Naive thymus-derived CD4-positive, alpha-beta T cell (primary cell): Measurements from ENCODE around the gene CHD2. TPM values are rescaled to one million over a fixed set of nuclear protein-coding genes. Genes with fewer than 3 reads are reported as not detected.

Source experiments
- ATAC-seq: fragments of 150-1000 bp; cut with Tn5 transposase; 2 replicates; pipeline ENCODE4 v1.10.0; 2021; ENCODE audit warnings: mild to moderate bottlenecking, moderate library complexity
- CTCF ChIA-PET: fragments of 350-600 bp; sonication (Branson Sonifier 250); formaldehyde crosslinking; loops from one replicate; lab custom pipeline; 2021; ENCODE audit warnings: antibody characterized with exemption; lab: Charles Lee
- POLR2A ChIA-PET: fragments of 350-600 bp; sonication (Branson Sonifier 250); formaldehyde crosslinking; loops from one replicate; lab custom pipeline; 2021; ENCODE audit warnings: antibody characterized with exemption, inconsistent platforms; lab: Charles Lee
- DNase-seq, 9 donors: peaks; one replicate each; pipeline versions ENCODE4 v3.0.0 to v3.0.0-alpha.2; 2020 to 2022; ENCODE audit warnings: mixed read lengths in 1 of 9
- H3K27ac ChIP-seq: one replicate; pipeline ENCODE4 v1.7.0; 2013; ENCODE audit warnings: mild to moderate bottlenecking, low read depth, low read length, moderate library complexity
- H3K27me3 ChIP-seq, 2 donors: one replicate each; pipeline ENCODE4 v1.7.0; 2013; ENCODE audit warnings: low read length in 2 of 2, mild to moderate bottlenecking in 2 of 2, moderate library complexity in 2 of 2; ENCODE audit not compliant: control insufficient read depth in 2 of 2, insufficient read depth in 2 of 2
- H3K36me3 ChIP-seq, 3 experiments: 1 replicate in 2 of 3; 2 replicates in 1 of 3; pipeline ENCODE4 v1.7.0; 2013; ENCODE audit warnings: low read length in 3 of 3, mild to moderate bottlenecking in 3 of 3, moderate library complexity in 1 of 3; ENCODE audit not compliant: insufficient read depth in 3 of 3, control insufficient read depth in 2 of 3
- H3K4me1 ChIP-seq, 2 donors: one replicate each; pipeline ENCODE4 v1.7.0; 2013; ENCODE audit warnings: low read length in 2 of 2, mild to moderate bottlenecking in 2 of 2, moderate library complexity in 1 of 2; ENCODE audit not compliant: control insufficient read depth in 2 of 2, insufficient read depth in 2 of 2
- H3K4me3 ChIP-seq: 2 replicates; pipeline ENCODE4 v1.7.0; 2013; ENCODE audit warnings: mild to moderate bottlenecking, low read length
- H3K9me3 ChIP-seq, 3 experiments: 1 replicate in 2 of 3; 2 replicates in 1 of 3; pipeline ENCODE4 v1.7.0; 2013; ENCODE audit warnings: low read length in 3 of 3; ENCODE audit not compliant: control insufficient read depth in 2 of 3
- H3K27ac Mint-ChIP-seq, 9 donors: one replicate each; pipeline ENCODE4 v1.8.0; 2020 to 2022; ENCODE audit warnings: mixed read lengths in 9 of 9, mild to moderate bottlenecking in 8 of 9, moderate library complexity in 5 of 9, inconsistent platforms in 2 of 9
- H3K27me3 Mint-ChIP-seq, 5 donors: one replicate each; pipeline ENCODE4 v1.8.0; 2021 to 2022; ENCODE audit warnings: mixed read lengths in 5 of 5, mild to moderate bottlenecking in 1 of 5
- H3K36me3 Mint-ChIP-seq, 5 donors: one replicate each; pipeline ENCODE4 v1.8.0; 2020 to 2022; ENCODE audit warnings: mixed read lengths in 5 of 5, mild to moderate bottlenecking in 3 of 5, inconsistent platforms in 1 of 5
- H3K4me1 Mint-ChIP-seq, 7 donors: one replicate each; pipeline ENCODE4 v1.8.0; 2020 to 2022; ENCODE audit warnings: mixed read lengths in 7 of 7, mild to moderate bottlenecking in 3 of 7, inconsistent platforms in 1 of 7
- H3K4me3 Mint-ChIP-seq, 10 donors: one replicate each; pipeline ENCODE4 v1.8.0; 2020 to 2022; ENCODE audit warnings: mild to moderate bottlenecking in 10 of 10, mixed read lengths in 10 of 10, moderate library complexity in 6 of 10, inconsistent platforms in 2 of 10
- H3K9me3 Mint-ChIP-seq, 11 donors: one replicate each; pipeline ENCODE4 v1.8.0; 2020 to 2022; ENCODE audit warnings: mixed read lengths in 11 of 11, mild to moderate bottlenecking in 4 of 11, inconsistent platforms in 1 of 11, moderate library complexity in 1 of 11
- intact Hi-C, 2 donors: fragments of 100-400 bp; cut with micrococcal nuclease; formaldehyde crosslinking; loops; one replicate each; pipeline ENCODE4 v1.15.1; 2023
- polyA plus RNA-seq, 2 donors: library from polyadenylated mRNA; unstranded; fragments of 300-500 nt; fragmentation: Illumina TruSeq; gene quantifications; one replicate each; pipeline ENCODE4 v1.2.3, GENCODE V29; 2021
- total RNA-seq, 6 experiments: library from RNA in 5 of 6; stranded (reverse) in 5 of 6; gene quantifications; 1 replicate in 5 of 6; 2 replicates in 1 of 6; pipeline ENCODE4 v1.2.3 and lab custom pipeline; 2021 to 2026

The CHD2 gene
- total and polyA plus RNA-seq, 7 experiments from 2014 or later, result 70.0 to 492 (median 371) TPM

GRCh38 chr15:92930054-92930621, 30.0 kb downstream of the CHD2 start:
- no peak overlapping the region for H3K27ac ChIP-seq
- H3K9me3 Mint-ChIP-seq, result no peaks in the 10 kb centered on the region
- H3K36me3 Mint-ChIP-seq, result peaks cover 14 to 70% (median 61%) of the 10 kb centered on the region in 5 donors
- CTCF ChIA-PET, result interaction anchor here (1.2 kb wide), 1 partner anchor 133 kb away, joined by 4 read pairs; no protein-coding TSS in a partner anchor
- POLR2A ChIA-PET, result interaction anchor here (1.1 kb wide), 1 partner anchor 10 kb away, joined by 3 read pairs; no protein-coding TSS in a partner anchor
- H3K27me3 Mint-ChIP-seq, result no peaks in the 10 kb centered on the region
- no peaks in the 10 kb centered on the region for H3K27me3 ChIP-seq
- intact Hi-C loops, result loop anchor here in 1 of 2 donors (1.0 kb wide), 1 partner anchor 8 kb away; no protein-coding TSS in a partner anchor
- H3K4me1 Mint-ChIP-seq, result peaks cover 17 to 77% (median 67%) of the 10 kb centered on the region in 7 donors
- H3K4me3 ChIP-seq, result no peak overlapping the region
- H3K36me3 ChIP-seq, result peaks cover 52 to 88% (median 64%) of the 10 kb centered on the region in 3 experiments
- ATAC-seq, result no peak
- H3K4me3 Mint-ChIP-seq, result no peak overlapping the region
- DNase-seq, result no peak
- H3K27ac Mint-ChIP-seq, result peak overlapping the region in 8 of 9 donors; percentile 32 to 72 (median 48)
- peaks cover 9 to 10% of the 10 kb centered on the region in 2 donors for H3K4me1 ChIP-seq
- H3K9me3 ChIP-seq, result no peaks in the 10 kb centered on the region

GRCh38 chr15:92930776-92931175, 30.7 kb downstream of the CHD2 start:
- peaks cover 58 to 88% (median 69%) of the 10 kb centered on the region in 3 experiments for H3K36me3 ChIP-seq
- H3K4me1 ChIP-seq, result peaks cover 10 to 15% of the 10 kb centered on the region in 2 donors
- no peaks in the 10 kb centered on the region for H3K9me3 Mint-ChIP-seq
- peaks cover 19 to 77% (median 67%) of the 10 kb centered on the region in 7 donors for H3K4me1 Mint-ChIP-seq
- no peak for DNase-seq
- H3K27ac ChIP-seq, result no peak overlapping the region
- H3K4me3 ChIP-seq, result no peak overlapping the region
- no peaks in the 10 kb centered on the region for H3K27me3 Mint-ChIP-seq
- ChIA-PET POLR2A (interaction anchor here (0.7 to 1.1 kb wide), 2 partner anchors 10 to 335 kb away, joined by 3 read pairs; no protein-coding TSS in a partner anchor), CTCF (interaction anchor here (1.2 kb wide), 1 partner anchor 134 kb away, joined by 4 read pairs; no protein-coding TSS in a partner anchor)
- H3K36me3 Mint-ChIP-seq, result peaks cover 18 to 71% (median 61%) of the 10 kb centered on the region in 5 donors
- H3K27ac Mint-ChIP-seq, result peak overlapping the region in 8 of 9 donors; percentile 32 to 71 (median 52)
- intact Hi-C loops, result loop anchor here in 1 of 2 donors (1.0 kb wide), 1 partner anchor 8 kb away; no protein-coding TSS in a partner anchor
- no peaks in the 10 kb centered on the region for H3K9me3 ChIP-seq
- no peaks in the 10 kb centered on the region for H3K27me3 ChIP-seq
- H3K4me3 Mint-ChIP-seq, result no peak overlapping the region
- no peak for ATAC-seq

- CTCF ChIA-PET, result interaction anchor here (0.6 to 0.8 kb wide), 2 partner anchors 15 to 135 kb away, joined by 3 read pairs; no protein-coding TSS in a partner anchor
Observed at GRCh38 chr15:92932946-92933649, 33.0 kb downstream of the CHD2 start.

GRCh38 chr15:92933831-92934230, 33.7 kb downstream of the CHD2 start:
- no peak overlapping the region for H3K4me3 ChIP-seq
- no peaks in the 10 kb centered on the region for H3K9me3 ChIP-seq
- DNase-seq (no peak), ATAC-seq (no peak)
- no peak overlapping the region for H3K27ac ChIP-seq
- peaks cover 0 to 26% of the 10 kb centered on the region in 2 donors for H3K4me1 ChIP-seq
- H3K4me1 Mint-ChIP-seq, result peaks cover 18 to 71% (median 60%) of the 10 kb centered on the region in 7 donors
- no peaks in the 10 kb centered on the region for H3K27me3 Mint-ChIP-seq
- intact Hi-C loops, result loop anchor here in 1 of 2 donors (2.0 kb wide), 1 partner anchor 13 kb away; no protein-coding TSS in a partner anchor
- no peaks in the 10 kb centered on the region for H3K9me3 Mint-ChIP-seq
- peak overlapping the region; percentile 6 to 86 (median 62) for H3K27ac Mint-ChIP-seq
- CTCF ChIA-PET, result interaction anchor here (0.6 to 1.5 kb wide), 3 partner anchors 8 to 137 kb away, joined by 3 read pairs; no protein-coding TSS in a partner anchor
- POLR2A ChIA-PET, result interaction anchor here (1.2 to 1.4 kb wide), 2 partner anchors 95 to 125 kb away, joined by 3 to 6 read pairs; no protein-coding TSS in a partner anchor
- H3K27me3 ChIP-seq, result no peaks in the 10 kb centered on the region
- peaks cover 17 to 68% (median 48%) of the 10 kb centered on the region in 5 donors for H3K36me3 Mint-ChIP-seq
- H3K4me3 Mint-ChIP-seq, result peak overlapping the region in 1 of 10 donors; percentile 53
- H3K36me3 ChIP-seq, result peaks cover 52 to 88% (median 54%) of the 10 kb centered on the region in 3 experiments

More at GRCh38 chr15:92932946-92933649, 33.0 kb downstream of the CHD2 start:
- POLR2A ChIA-PET, result interaction anchor here (0.6 to 1.4 kb wide), 3 partner anchors 13 to 125 kb away, joined by 3 to 6 read pairs (median 3); no protein-coding TSS in a partner anchor
- H3K36me3 Mint-ChIP-seq, result peaks cover 17 to 71% (median 50%) of the 10 kb centered on the region in 5 donors
- no peaks in the 10 kb centered on the region for H3K27me3 Mint-ChIP-seq
- H3K4me3 Mint-ChIP-seq, result peak overlapping the region in 2 of 10 donors; percentile 13 to 53
- no peaks in the 10 kb centered on the region for H3K9me3 ChIP-seq
- intact Hi-C loops, result no loop called here
- peak overlapping the region in 7 of 9 donors; percentile 6 to 86 (median 59) for H3K27ac Mint-ChIP-seq
- no peaks in the 10 kb centered on the region for H3K9me3 Mint-ChIP-seq
- peaks cover 49 to 88% (median 56%) of the 10 kb centered on the region in 3 experiments for H3K36me3 ChIP-seq
- DNase-seq (no peak), ATAC-seq (no peak)
- peaks cover 0 to 26% of the 10 kb centered on the region in 2 donors for H3K4me1 ChIP-seq
- no peaks in the 10 kb centered on the region for H3K27me3 ChIP-seq
- H3K4me1 Mint-ChIP-seq, result peaks cover 16 to 77% (median 67%) of the 10 kb centered on the region in 7 donors
- no peak overlapping the region for H3K4me3 ChIP-seq
- H3K27ac ChIP-seq, result no peak overlapping the region

GRCh38 chr15:92934716-92935115, 34.6 kb downstream of the CHD2 start:
- peaks cover 56 to 91% (median 57%) of the 10 kb centered on the region in 3 experiments for H3K36me3 ChIP-seq
- Mint-ChIP-seq H3K4me1 (peaks cover 18 to 69% (median 62%) of the 10 kb centered on the region in 7 donors), H3K27me3 (no peaks in the 10 kb centered on the region), H3K36me3 (peaks cover 22 to 73% (median 54%) of the 10 kb centered on the region in 5 donors), H3K27ac (peak overlapping the region in 5 of 9 donors; percentile 58 to 90 (median 67)), H3K4me3 (no peak overlapping the region), H3K9me3 (no peaks in the 10 kb centered on the region)
- H3K27ac ChIP-seq, result no peak overlapping the region
- DNase-seq (no peak), ATAC-seq (no peak)
- CTCF ChIA-PET, result interaction anchor here (0.9 to 1.5 kb wide), 3 partner anchors 9 to 137 kb away, joined by 3 read pairs; no protein-coding TSS in a partner anchor
- POLR2A ChIA-PET, result no interaction called here
- H3K4me3 ChIP-seq, result no peak overlapping the region
- intact Hi-C loops, result loop anchor here (1.0 to 5.0 kb wide), 4 partner anchors 8 to 78 kb away; no protein-coding TSS in a partner anchor
- H3K9me3 ChIP-seq, result no peaks in the 10 kb centered on the region
- H3K27me3 ChIP-seq, result no peaks in the 10 kb centered on the region
- peaks cover 0 to 26% of the 10 kb centered on the region in 2 donors for H3K4me1 ChIP-seq
